Neuronal stem cell (in vitro differentiated cells): ENCODE data around the gene TXNDC8.
"Not testable (repeated sequence)": the region's sequence is repeated elsewhere in the genome, so short reads cannot be mapped to it uniquely, and the experiment has no call there.

Source experiments
- DNase-seq: peaks from one replicate; pipeline ENCODE4 v3.0.0-alpha.2; 2013; ENCODE audit warnings: low spot score
- H2AFZ ChIP-seq: one replicate; pipeline ENCODE4 v1.6.1; 2013; ENCODE audit warnings: mild to moderate bottlenecking, low read length, inconsistent platforms
- H2AK5ac ChIP-seq: 2 replicates; pipeline ENCODE4 v1.6.1; 2013; ENCODE audit warnings: low read depth, mild to moderate bottlenecking, inconsistent platforms, low read length, moderate library complexity, mixed read lengths
- H2BK120ac ChIP-seq: 2 replicates; pipeline ENCODE4 v1.6.1; 2013; ENCODE audit warnings: low read depth, mild to moderate bottlenecking, inconsistent platforms, low read length, moderate library complexity, mixed read lengths
- H2BK12ac ChIP-seq: one replicate; pipeline ENCODE4 v1.6.1; 2013; ENCODE audit warnings: low read length, inconsistent platforms
- H2BK15ac ChIP-seq: 2 replicates; pipeline ENCODE4 v1.6.1; 2013; ENCODE audit warnings: mild to moderate bottlenecking, low read length, inconsistent platforms, mixed read lengths
- H2BK5ac ChIP-seq: one replicate; pipeline ENCODE4 v1.6.1; 2013; ENCODE audit warnings: inconsistent platforms, mild to moderate bottlenecking, low read length, moderate library complexity
- H3K14ac ChIP-seq: one replicate; pipeline ENCODE4 v1.6.1; 2013; ENCODE audit warnings: low read length, inconsistent platforms
- H3K18ac ChIP-seq: 2 replicates; pipeline ENCODE4 v1.6.1; 2013; ENCODE audit warnings: low read length, inconsistent platforms
- H3K23ac ChIP-seq: 2 replicates; pipeline ENCODE4 v1.6.1; 2013; ENCODE audit warnings: low read depth, mild to moderate bottlenecking, mixed read lengths, low read length, inconsistent platforms; ENCODE audit not compliant: poor library complexity
- H3K27ac ChIP-seq: replicated peaks from 3 replicates; pipeline ENCODE4 v1.5.1; 2013; ENCODE audit warnings: low read length, inconsistent platforms
- H3K27me3 ChIP-seq, 3 experiments: 2 replicates each; pipeline ENCODE4 v1.6.1; 2013; ENCODE audit warnings: low read length in 3 of 3, mild to moderate bottlenecking in 2 of 3, inconsistent platforms in 1 of 3, low read depth in 1 of 3, mixed read lengths in 1 of 3, moderate library complexity in 1 of 3; ENCODE audit not compliant: control insufficient read depth in 3 of 3, insufficient read depth in 3 of 3
- H3K36me3 ChIP-seq, 2 donors: replicated peaks in 1 of 2; 2 replicates each; pipeline ENCODE4 v1.6.1; 2013; ENCODE audit warnings: low read length in 2 of 2; ENCODE audit not compliant: control insufficient read depth in 2 of 2, insufficient read depth in 2 of 2
- H3K4ac ChIP-seq: 2 replicates; pipeline ENCODE4 v1.6.1; 2013; ENCODE audit warnings: inconsistent platforms, mild to moderate bottlenecking, low read length, moderate library complexity
- H3K4me1 ChIP-seq, 2 donors: 1 replicate in 1 of 2; 2 replicates in 1 of 2; pipeline ENCODE4 v1.6.1; 2013; ENCODE audit warnings: low read length in 2 of 2, low read depth in 1 of 2; ENCODE audit not compliant: control insufficient read depth in 2 of 2, insufficient read depth in 1 of 2
- H3K4me2 ChIP-seq: one replicate; pipeline ENCODE4 v1.6.1; 2013; ENCODE audit warnings: mild to moderate bottlenecking, low read length, inconsistent platforms; ENCODE audit not compliant: insufficient read depth, poor library complexity, severe bottlenecking
- H3K4me3 ChIP-seq, 2 donors: 2 replicates each; pipeline ENCODE4 v1.5.1; 2013; ENCODE audit warnings: low read length in 2 of 2, mild to moderate bottlenecking in 2 of 2, inconsistent platforms in 1 of 2, moderate library complexity in 1 of 2
- H3K79me1 ChIP-seq: one replicate; pipeline ENCODE4 v1.6.1; 2013; ENCODE audit warnings: low read depth, mild to moderate bottlenecking, inconsistent platforms, low read length, moderate library complexity
- H3K9ac ChIP-seq: one replicate; pipeline ENCODE4 v1.6.1; 2013; ENCODE audit warnings: mild to moderate bottlenecking, low read depth, low read length, inconsistent platforms; ENCODE audit not compliant: poor library complexity
- H3K9me3 ChIP-seq, 2 donors: replicated peaks in 1 of 2; 2 replicates each; pipeline versions ENCODE3 to v1.6.1; 2013; ENCODE audit warnings: low read length in 2 of 2, mild to moderate bottlenecking in 2 of 2, inconsistent platforms in 1 of 2, low read depth in 1 of 2, mixed read lengths in 1 of 2, moderate library complexity in 1 of 2; ENCODE audit not compliant: control insufficient read depth in 2 of 2, insufficient read depth in 1 of 2
- H4K8ac ChIP-seq: one replicate; pipeline ENCODE4 v1.6.1; 2013; ENCODE audit warnings: low read depth, mild to moderate bottlenecking, inconsistent platforms, low read length, moderate library complexity
- H4K91ac ChIP-seq: one replicate; pipeline ENCODE4 v1.6.1; 2013; ENCODE audit warnings: low read length, low read depth, mild to moderate bottlenecking, inconsistent platforms; ENCODE audit not compliant: poor library complexity
- WGBS, 2 donors: extraction: QIAGEN DNeasy Blood & Tissue Kit; methylation state at CpG; one replicate each; pipeline ENCODE4 v1.1.7; 2013; ENCODE audit warnings: missing lambda C conversion rate in 2 of 2, mixed read lengths in 1 of 2; ENCODE audit not compliant: insufficient read length in 2 of 2, insufficient replicate concordance in 1 of 2; ENCODE audit errors: extremely low coverage in 2 of 2; 5-methylcytosine and 5-hydroxymethylcytosine counted together

The TXNDC8 gene

DNA sequence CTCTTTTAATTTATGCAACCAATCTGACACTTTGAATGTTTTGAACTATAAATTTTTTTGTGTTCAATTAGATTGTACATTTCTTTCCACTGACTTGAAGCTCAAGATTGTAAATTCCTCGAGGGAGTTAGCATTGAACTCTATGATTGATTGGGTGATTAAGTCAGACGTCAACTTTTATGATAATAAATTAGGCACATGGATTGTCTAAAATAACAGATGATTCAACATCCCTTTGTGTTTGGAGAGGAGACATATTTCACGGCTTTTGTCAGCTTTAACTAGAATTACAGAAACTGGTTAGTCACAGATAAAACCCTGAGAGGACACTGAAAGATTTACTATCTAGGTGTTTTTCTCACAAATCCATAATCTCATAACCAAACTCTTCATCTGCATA is 32.7 kb upstream of the TXNDC8 start:
- DNase-seq: no peak
- Histone ChIP-seq H3K4me3 (no peak overlapping the region), H2BK15ac (no peak overlapping the region), H3K4me2 (no peak overlapping the region), H3K23ac (no peak overlapping the region), H3K4me1 (no peaks in the 10 kb centered on the region), H3K4ac (no peak overlapping the region), H3K27me3 (no peaks in the 10 kb centered on the region), H3K18ac (no peak overlapping the region), H3K36me3 (no peaks in the 10 kb centered on the region), H2AK5ac (no peak overlapping the region), H3K79me1 (no peaks in the 10 kb centered on the region), H2BK5ac (no peak overlapping the region), H2BK12ac (no peak overlapping the region), H4K91ac (no peak overlapping the region), H2BK120ac (no peak overlapping the region), H3K27ac (no peak overlapping the region), H2AFZ (no peak overlapping the region), H3K9ac (no peak overlapping the region), H4K8ac (no peak overlapping the region), H3K14ac (no peak overlapping the region), H3K9me3 (no peaks in the 10 kb centered on the region)
- WGBS, 2 donors: no CpG with 5 or more reads among the region's 3 CpGs

DNA sequence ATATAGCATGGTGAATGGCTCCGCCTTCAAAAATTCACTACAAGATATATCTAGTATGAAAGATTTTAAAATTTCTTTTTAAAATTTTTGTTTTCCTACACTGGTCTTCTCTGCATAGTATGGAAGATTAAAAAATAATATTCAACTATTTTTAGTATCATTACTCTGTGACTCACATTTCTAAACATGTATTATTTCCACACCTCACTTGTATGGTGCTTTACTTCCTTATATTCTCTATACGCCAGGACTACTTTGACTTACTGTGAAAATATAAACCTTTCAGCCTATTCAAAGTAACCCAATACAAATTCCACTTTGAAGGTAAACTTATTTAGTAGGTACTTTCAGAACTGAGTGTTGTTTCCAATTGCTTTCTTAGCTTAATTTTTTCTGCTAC is 26.8 kb upstream of the TXNDC8 start:
- DNase-seq: no peak
- no peak overlapping the region for H2BK120ac ChIP-seq

DNA sequence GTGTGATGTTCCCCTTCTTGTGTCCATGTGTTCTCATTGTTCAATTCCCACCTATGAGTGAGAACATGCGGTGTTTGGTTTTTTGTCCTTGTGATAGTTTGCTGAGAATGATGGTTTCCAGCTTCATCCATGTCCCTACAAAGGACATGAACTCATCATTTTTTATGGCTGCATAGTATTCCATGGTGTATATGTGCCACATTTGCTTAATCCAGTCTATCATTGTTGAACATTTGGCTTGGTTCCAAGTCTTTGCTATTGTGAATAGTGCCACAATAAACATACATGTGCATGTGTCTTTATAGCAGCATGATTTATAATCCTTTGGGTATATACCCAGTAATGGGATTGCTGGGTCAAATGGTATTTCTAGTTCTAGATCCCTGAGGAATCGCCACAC is 21.3 kb upstream of the TXNDC8 start:
- H3K4me3 ChIP-seq, H2AFZ ChIP-seq, H2AK5ac ChIP-seq, H2BK120ac ChIP-seq, H3K4ac ChIP-seq, H2BK5ac ChIP-seq, H3K4me1 ChIP-seq, H3K4me2 ChIP-seq, H3K23ac ChIP-seq, H2BK15ac ChIP-seq, H3K14ac ChIP-seq, H3K18ac ChIP-seq, H4K8ac ChIP-seq, H2BK12ac ChIP-seq, H3K27ac ChIP-seq, H3K9me3 ChIP-seq, H3K9ac ChIP-seq, DNase-seq, H3K79me1 ChIP-seq, H3K36me3 ChIP-seq, H3K27me3 ChIP-seq, H4K91ac ChIP-seq: not testable (repeated sequence)
- WGBS, 2 donors: no CpG with 5 or more reads among the region's 2 CpGs

More for the DNA sequence above, 26.8 kb upstream of the TXNDC8 start:
- Histone ChIP-seq H3K4me3 (no peak overlapping the region), H3K9ac (no peak overlapping the region), H3K36me3 (no peaks in the 10 kb centered on the region), H2BK15ac (no peak overlapping the region), H3K27me3 (no peaks in the 10 kb centered on the region), H2AFZ (no peak overlapping the region), H3K14ac (no peak overlapping the region), H3K4ac (no peak overlapping the region), H2BK5ac (no peak overlapping the region), H3K18ac (no peak overlapping the region), H4K91ac (no peak overlapping the region), H3K23ac (no peak overlapping the region), H4K8ac (no peak overlapping the region), H3K4me1 (no peaks in the 10 kb centered on the region), H2AK5ac (no peak overlapping the region), H3K27ac (no peak overlapping the region), H3K4me2 (no peak overlapping the region), H3K9me3 (no peaks in the 10 kb centered on the region), H2BK12ac (no peak overlapping the region), H3K79me1 (no peaks in the 10 kb centered on the region)
- no CpG with 5 or more reads among the region's 2 CpGs for whole genome bisulfite sequencing, 2 donors

GRCh38 chr9:110357505-110357904 is 19.8 kb upstream of the TXNDC8 start:
- no peak overlapping the region for H3K4ac ChIP-seq
- H2AK5ac ChIP-seq: no peak overlapping the region
- H3K4me1 ChIP-seq: no peaks in the 10 kb centered on the region
- no peak overlapping the region for H2BK5ac ChIP-seq
- no peak overlapping the region for H4K91ac ChIP-seq
- no peak overlapping the region for H3K18ac ChIP-seq
- H3K4me3 ChIP-seq: no peak overlapping the region
- no peak overlapping the region for H2BK120ac ChIP-seq
- no peaks in the 10 kb centered on the region for H3K36me3 ChIP-seq
- no peaks in the 10 kb centered on the region for H3K79me1 ChIP-seq
- H2BK15ac ChIP-seq: no peak overlapping the region
- H3K27me3 ChIP-seq: no peaks in the 10 kb centered on the region
- H3K9me3 ChIP-seq: no peaks in the 10 kb centered on the region
- H3K14ac ChIP-seq: no peak overlapping the region
- no peak overlapping the region for H3K4me2 ChIP-seq
- WGBS, 2 donors: no CpG with 5 or more reads among the region's 2 CpGs
- no peak overlapping the region for H3K27ac ChIP-seq
- no peak for DNase-seq
- H4K8ac ChIP-seq: no peak overlapping the region
- H3K23ac ChIP-seq: no peak overlapping the region
- H2BK12ac ChIP-seq: no peak overlapping the region
- H3K9ac ChIP-seq: no peak overlapping the region
- H2AFZ ChIP-seq: no peak overlapping the region
